Endothelial cell of umbilical vein (primary cell): ENCODE data around the gene NECTIN4. TPM values are rescaled to one million over a fixed set of nuclear protein-coding genes. Genes with fewer than 3 reads are reported as not detected.

ENCODE experiments used
- BruUV-seq: library from RNA; stranded (reverse); fragments of 400-500 nt; replicated peaks from 2 replicates; lab custom pipeline; 2021; lab: Mats Ljungman, UMichigan
- CTCF ChIA-PET: fragments of 300-600, 350-600 bp; sonication (Branson Sonifier 250); formaldehyde crosslinking; loops from one replicate; lab custom pipeline; 2021; ENCODE audit warnings: antibody characterized with exemption, inconsistent platforms; lab: Charles Lee
- POLR2A ChIA-PET: fragments of 300-600, 350-600 bp; sonication (Branson Sonifier 250); formaldehyde crosslinking; loops from one replicate; lab custom pipeline; 2021; ENCODE audit warnings: antibody characterized with exemption, inconsistent platforms; lab: Charles Lee
- DNase-seq: peaks from one replicate; pipeline ENCODE4 v3.0.0-alpha.2; 2011; ENCODE audit warnings: low read depth, low spot score
- FAIRE-seq: peaks from 2 replicates; lab custom pipeline; 2011; peaks lifted over from hg19 to GRCh38; lab: Jason Lieb, UNC
- H2AFZ ChIP-seq: 2 replicates; pipeline ENCODE4 v1.6.0; 2012; ENCODE audit warnings: low read depth, low read length, control low read depth, inconsistent platforms
- H3K27ac ChIP-seq: 2 replicates; pipeline ENCODE4 v1.5.1; 2011; ENCODE audit warnings: low read depth, mild to moderate bottlenecking, control low read depth, low read length, moderate library complexity; ENCODE audit not compliant: insufficient read depth
- H3K27me3 ChIP-seq, 2 experiments: 2 replicates each; pipeline versions ENCODE4 v1.6.0 to v1.6.1; 2011; ENCODE audit warnings: low read length in 2 of 2, mixed read lengths in 1 of 2; ENCODE audit not compliant: control insufficient read depth in 2 of 2, insufficient read depth in 2 of 2
- H3K36me3 ChIP-seq, 2 experiments: 2 replicates in 1 of 2; 3 replicates in 1 of 2; pipeline ENCODE4 v1.5.1; 2011; ENCODE audit warnings: low read length in 2 of 2, mild to moderate bottlenecking in 1 of 2, moderate library complexity in 1 of 2; ENCODE audit not compliant: control insufficient read depth in 2 of 2, insufficient read depth in 2 of 2; ENCODE audit errors: extremely low read depth in 1 of 2
- H3K4me1 ChIP-seq: 3 replicates; pipeline ENCODE4 v1.5.1; 2011; ENCODE audit warnings: mild to moderate bottlenecking, low read length; ENCODE audit not compliant: control insufficient read depth, insufficient read depth; ENCODE audit errors: extremely low read depth
- H3K4me2 ChIP-seq: 2 replicates; pipeline ENCODE4 v1.6.1; 2011; ENCODE audit warnings: low read length, control low read depth, mixed read lengths; ENCODE audit not compliant: insufficient read depth
- H3K4me3 ChIP-seq, 3 experiments: fragments of 200-600 bp in 1 of 3; sonication (generic), shearing (Covaris generic) in 1 of 3; replicated peaks in 1 of 3; 2 replicates each; pipeline ENCODE4 v1.5.1; 2011 to 2016; ENCODE audit warnings: control low read depth in 3 of 3, low read length in 3 of 3, mild to moderate bottlenecking in 2 of 3, inconsistent platforms in 1 of 3, low read depth in 1 of 3, moderate library complexity in 1 of 3; ENCODE audit not compliant: insufficient read depth in 1 of 3
- H3K79me2 ChIP-seq: 2 replicates; pipeline ENCODE4 v1.6.0; 2012; ENCODE audit warnings: low read length, inconsistent platforms; ENCODE audit not compliant: control insufficient read depth, insufficient read depth
- H3K9ac ChIP-seq: replicated peaks from 2 replicates; pipeline ENCODE3; 2011; ENCODE audit warnings: low read length, control low read depth; ENCODE audit not compliant: insufficient read depth; ENCODE audit errors: extremely low read depth
- H3K9me1 ChIP-seq: replicated peaks from 3 replicates; pipeline ENCODE4 v1.6.0; 2011; ENCODE audit warnings: mild to moderate bottlenecking, low read length; ENCODE audit not compliant: control insufficient read depth, insufficient read depth; ENCODE audit errors: extremely low read depth
- H3K9me3 ChIP-seq: replicated peaks from 2 replicates; pipeline ENCODE4 v1.5.1; 2012; ENCODE audit warnings: low read length, inconsistent platforms; ENCODE audit not compliant: control insufficient read depth, insufficient read depth
- H4K20me1 ChIP-seq: replicated peaks from 2 replicates; pipeline ENCODE3; 2011; ENCODE audit warnings: mild to moderate bottlenecking, low read length; ENCODE audit not compliant: control insufficient read depth, insufficient read depth; ENCODE audit errors: extremely low read depth
- EZH2 ChIP-seq: IDR thresholded peaks from 2 replicates; pipeline ENCODE4 v1.6.1; 2012; ENCODE audit warnings: borderline replicate concordance, low read depth, mild to moderate bottlenecking, moderate library complexity, low read length, inconsistent platforms; ENCODE audit not compliant: severe bottlenecking
- FOS ChIP-seq: IDR thresholded peaks from 2 replicates; pipeline ENCODE4 v1.6.1; 2011; ENCODE audit warnings: mild to moderate bottlenecking, low read length, moderate library complexity, borderline replicate concordance; ENCODE audit not compliant: insufficient read depth
- GATA2 ChIP-seq: IDR thresholded peaks from 2 replicates; pipeline ENCODE4 v1.7.0; 2011; ENCODE audit warnings: low read depth, mild to moderate bottlenecking, moderate library complexity, mixed read lengths, low read length; ENCODE audit not compliant: insufficient read length, insufficient read depth
- JUN ChIP-seq: IDR thresholded peaks from 2 replicates; pipeline ENCODE4 v1.6.1; 2011; ENCODE audit warnings: borderline replicate concordance, low read depth; ENCODE audit not compliant: insufficient read length, insufficient read depth
- MYC ChIP-seq: IDR thresholded peaks from one replicate; pipeline ENCODE4 v1.6.1; 2011; ENCODE audit warnings: mild to moderate bottlenecking, low read depth, low read length
- POLR2A ChIP-seq: IDR thresholded peaks from 2 replicates; pipeline ENCODE4 v1.6.1; 2012; ENCODE audit warnings: low read depth, mild to moderate bottlenecking, control low read depth, low read length
- POLR2AphosphoS5 ChIP-seq: IDR thresholded peaks from 2 replicates; pipeline ENCODE4 v1.6.1; 2012; ENCODE audit warnings: low read depth, mild to moderate bottlenecking, control low read depth, low read length, moderate library complexity; ENCODE audit not compliant: insufficient read depth
- dilution Hi-C: fragments of 300-500 bp; cut with MboI; formaldehyde crosslinking; loops from one replicate; pipeline ENCODE4 v1.15.0; 2019; ENCODE audit warnings: low sequenced_read_pairs; ENCODE audit not compliant: extremely low pct_ligation_motif_present
- intact Hi-C: fragments of 100-400 bp; cut with micrococcal nuclease; formaldehyde crosslinking; loops from one replicate; pipeline ENCODE4 v1.10.0; 2022
- polyA plus RNA-seq, 4 experiments: library from polyadenylated mRNA; depleted of rRNA in 3 of 4; stranded (reverse) in 3 of 4; unstranded in 1 of 4; fragments of >200 nt; gene quantifications; 2 replicates each; pipeline versions ENCODE4 v1.2.1 to v1.2.3, GENCODE V29; 2011 to 2012; ENCODE audit warnings: missing spikeins in 1 of 4
- total RNA-seq: library from RNA; stranded (reverse); gene quantifications from 2 replicates; pipeline ENCODE4 v1.2.3, GENCODE V29; 2021
- TF ChIP-seq, protein P1 (sequence below): IDR thresholded peaks from 2 replicates; pipeline ENCODE4 v1.6.1; 2011; ENCODE audit not compliant: insufficient read depth, insufficient read length
- TF ChIP-seq, protein P2 (sequence below), 2 donors: IDR thresholded peaks; 1 replicate in 1 of 2; 2 replicates in 1 of 2; pipeline ENCODE4 v1.5.1; 2011; ENCODE audit warnings: low read length in 2 of 2, mild to moderate bottlenecking in 2 of 2, moderate library complexity in 2 of 2, control low read depth in 1 of 2, inconsistent platforms in 1 of 2, low read depth in 1 of 2; ENCODE audit not compliant: insufficient read depth in 1 of 2; ENCODE audit errors: extremely low read depth in 1 of 2

The NECTIN4 gene
- total and polyA plus RNA-seq, 2 donors (not counting 3 experiments of a cell fraction or from before 2014, with no cell fraction given): 0.15 to 0.58 TPM

DNA sequence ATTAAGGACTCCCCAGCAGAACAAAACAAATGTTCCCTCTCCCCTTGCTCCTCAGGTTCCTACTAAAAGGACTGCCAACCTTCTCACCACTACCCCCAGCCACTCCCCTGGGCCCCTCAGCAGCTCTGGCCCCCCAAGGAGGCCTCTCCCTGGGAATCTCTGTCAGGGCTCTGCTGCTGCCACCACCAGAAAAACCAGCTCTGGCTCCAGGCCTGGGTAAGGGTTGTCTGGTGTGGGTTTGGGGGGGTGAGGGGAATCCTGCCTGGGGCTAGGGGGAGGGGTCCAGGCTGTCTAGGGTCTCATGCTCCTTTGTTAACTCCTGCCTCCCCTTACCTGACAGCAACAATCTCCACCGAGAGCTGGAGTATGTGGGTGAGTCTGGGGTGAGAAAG is 4.8 kb downstream of the NECTIN4 start:
- Histone ChIP-seq H2AFZ (no peak overlapping the region), H3K9me3 (no peaks in the 10 kb centered on the region), H4K20me1 (no peaks in the 10 kb centered on the region), H3K9me1 (no peaks in the 10 kb centered on the region), H3K4me1 (no peaks in the 10 kb centered on the region), H3K36me3 (no peaks in the 10 kb centered on the region), H3K9ac (no peak overlapping the region), H3K27ac (no peak overlapping the region), H3K27me3 (no peaks in the 10 kb centered on the region), H3K4me3 (no peak overlapping the region), H3K4me2 (no peak overlapping the region), H3K79me2 (no peaks in the 10 kb centered on the region)
- TF ChIP-seq JUN (no peak), POLR2AphosphoS5 (no peak), EZH2 (no peak), GATA2 (no peak), FOS (no peak), POLR2A (no peak), MYC (no peak)
- TF ChIP-seq, protein P1, sequence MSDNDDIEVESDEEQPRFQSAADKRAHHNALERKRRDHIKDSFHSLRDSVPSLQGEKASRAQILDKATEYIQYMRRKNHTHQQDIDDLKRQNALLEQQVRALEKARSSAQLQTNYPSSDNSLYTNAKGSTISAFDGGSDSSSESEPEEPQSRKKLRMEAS: no peak
- TF ChIP-seq, protein P2, sequence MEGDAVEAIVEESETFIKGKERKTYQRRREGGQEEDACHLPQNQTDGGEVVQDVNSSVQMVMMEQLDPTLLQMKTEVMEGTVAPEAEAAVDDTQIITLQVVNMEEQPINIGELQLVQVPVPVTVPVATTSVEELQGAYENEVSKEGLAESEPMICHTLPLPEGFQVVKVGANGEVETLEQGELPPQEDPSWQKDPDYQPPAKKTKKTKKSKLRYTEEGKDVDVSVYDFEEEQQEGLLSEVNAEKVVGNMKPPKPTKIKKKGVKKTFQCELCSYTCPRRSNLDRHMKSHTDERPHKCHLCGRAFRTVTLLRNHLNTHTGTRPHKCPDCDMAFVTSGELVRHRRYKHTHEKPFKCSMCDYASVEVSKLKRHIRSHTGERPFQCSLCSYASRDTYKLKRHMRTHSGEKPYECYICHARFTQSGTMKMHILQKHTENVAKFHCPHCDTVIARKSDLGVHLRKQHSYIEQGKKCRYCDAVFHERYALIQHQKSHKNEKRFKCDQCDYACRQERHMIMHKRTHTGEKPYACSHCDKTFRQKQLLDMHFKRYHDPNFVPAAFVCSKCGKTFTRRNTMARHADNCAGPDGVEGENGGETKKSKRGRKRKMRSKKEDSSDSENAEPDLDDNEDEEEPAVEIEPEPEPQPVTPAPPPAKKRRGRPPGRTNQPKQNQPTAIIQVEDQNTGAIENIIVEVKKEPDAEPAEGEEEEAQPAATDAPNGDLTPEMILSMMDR (IDR thresholded peaks at IDR 0.05; ENCODE audit: extremely low read depth in 1 of 2, insufficient read depth in 1 of 2, low read depth in 1 of 2, low read length in 2 of 2): no peak
- dilution Hi-C loops (no loop called here), intact Hi-C loops (no loop called here)
- ChIA-PET POLR2A (no interaction called here), CTCF (interaction anchor here (1.0 to 1.9 kb wide), 3 partner anchors 10 to 87 kb away, joined by 4 to 6 read pairs (median 5); no protein-coding TSS in a partner anchor)
- no peak for DNase-seq
- BruUV-seq: no TSS peak
- FAIRE-seq: no peak
